NCI-H2107 treated with DMSO at 0.1 percent for 48 hours (cell line): Measurements from ENCODE around the gene VMAC.
"Not testable (repeated sequence)": the region's sequence is repeated elsewhere in the genome, so short reads cannot be mapped to it uniquely, and the experiment has no call there.

Experiments used
- DNase-seq: peaks from one replicate; lab custom pipeline; 2025; ENCODE audit not compliant: unreplicated experiment; lab: John Stamatoyannopoulos, UW

The VMAC gene, protein sequence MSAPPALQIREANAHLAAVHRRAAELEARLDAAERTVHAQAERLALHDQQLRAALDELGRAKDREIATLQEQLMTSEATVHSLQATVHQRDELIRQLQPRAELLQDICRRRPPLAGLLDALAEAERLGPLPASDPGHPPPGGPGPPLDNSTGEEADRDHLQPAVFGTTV

DNA sequence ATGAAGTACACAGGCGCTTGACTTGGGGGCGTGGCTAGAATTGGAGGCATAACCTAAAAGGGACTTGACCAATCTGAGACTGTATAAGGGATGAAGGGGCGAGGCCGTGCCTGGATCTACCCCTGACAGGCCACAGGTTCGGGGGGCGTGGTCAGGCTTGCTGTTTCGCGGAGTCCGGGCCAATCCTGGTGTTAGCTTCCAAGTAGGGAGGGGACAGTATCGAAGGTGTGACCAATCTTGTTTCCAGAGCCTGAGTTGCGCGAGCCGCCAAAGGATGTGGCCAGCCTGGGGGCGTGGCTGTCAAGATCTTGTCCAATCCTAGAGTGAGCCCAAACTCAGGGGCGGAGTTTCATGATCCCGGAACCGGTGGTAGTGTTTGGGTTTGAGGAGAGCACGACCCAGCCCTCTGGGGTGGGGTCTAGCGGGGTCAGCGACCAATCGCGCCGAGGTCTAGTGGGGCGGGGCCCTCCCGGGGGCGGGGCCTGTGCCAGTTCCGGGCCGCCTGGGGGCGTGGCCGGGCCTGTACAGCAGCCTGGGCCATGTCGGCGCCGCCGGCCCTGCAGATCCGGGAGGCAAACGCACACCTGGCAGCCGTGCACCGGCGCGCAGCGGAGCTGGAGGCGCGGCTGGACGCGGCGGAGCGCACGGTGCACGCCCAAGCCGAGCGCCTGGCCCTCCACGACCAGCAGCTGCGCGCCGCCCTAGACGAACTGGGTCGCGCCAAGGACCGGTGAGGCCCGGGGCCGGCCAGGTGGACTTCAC, at the start of gene VMAC:
Gene VMAC, plus strand, starts transcription at position 521 of the 762 bp plus-strand sequence. Its CDS starts 19 bp downstream, at position 540.
- DNase-seq, result peak; percentile 99

DNA sequence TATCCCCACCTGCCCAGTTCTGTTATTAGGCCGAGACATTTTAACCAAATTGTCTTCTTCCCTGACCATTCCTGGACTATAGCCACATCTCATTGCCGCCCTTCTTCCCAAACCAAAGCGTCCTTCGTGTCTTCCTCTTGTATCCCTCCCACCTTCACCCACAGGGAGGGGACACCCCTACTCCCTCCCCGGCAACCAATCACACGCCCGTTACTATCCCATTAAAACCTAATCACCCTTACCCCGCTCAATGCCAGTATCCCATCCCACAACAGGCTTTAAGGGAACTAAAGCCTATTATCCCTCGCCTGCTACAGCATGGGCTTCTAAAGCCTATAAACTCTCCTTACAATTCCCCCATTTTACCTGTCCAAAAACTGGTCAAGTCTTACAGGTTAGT, 49.5 kb upstream of the VMAC start:
- DNase-seq, result not testable (repeated sequence)

DNA sequence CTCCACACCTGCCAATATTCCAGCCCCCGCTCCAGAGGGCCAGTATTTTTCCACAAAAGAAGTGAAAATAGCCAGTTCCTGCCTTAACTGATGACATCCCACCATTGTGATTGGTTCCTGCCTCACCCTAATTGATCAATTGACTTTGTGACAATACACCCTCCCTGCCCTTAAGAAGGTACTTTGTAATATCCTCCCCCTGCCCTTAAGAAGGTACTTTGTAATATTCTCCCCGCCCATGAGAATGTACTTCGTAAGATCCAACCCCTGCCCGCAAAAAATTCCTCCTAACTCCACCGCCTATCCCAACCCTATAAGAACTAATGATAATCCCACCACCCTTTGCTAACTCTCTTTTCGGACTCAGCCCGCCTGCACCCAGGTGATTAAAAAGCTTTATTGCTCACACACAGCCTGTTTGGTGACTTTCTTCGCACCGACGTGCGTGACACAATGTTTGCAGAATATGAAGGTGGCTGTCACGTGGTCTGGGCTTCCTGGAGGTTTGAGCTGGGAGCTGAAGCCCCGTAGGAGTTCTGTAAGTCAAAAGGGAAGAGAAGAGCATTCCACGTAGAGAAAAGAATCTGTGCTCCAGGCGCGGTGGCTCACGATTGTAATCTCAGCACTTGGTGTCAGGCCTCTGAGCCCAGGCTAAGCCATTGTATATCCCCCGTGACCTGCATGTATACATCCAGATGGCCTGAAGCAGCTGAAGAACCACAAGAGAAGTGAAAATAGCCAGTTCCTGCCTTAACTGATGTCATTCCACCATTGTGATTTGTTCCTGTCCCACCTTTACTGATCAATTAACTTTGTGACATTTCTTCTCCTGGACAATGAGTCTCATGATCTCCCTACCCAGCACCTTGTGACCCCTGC, 47.2 kb upstream of the VMAC start:
- no peak for DNase-seq

GRCh38 chr19:5863030-5863665, 41.5 kb upstream of the VMAC start:
- no peak for DNase-seq

GRCh38 chr19:5864013-5864720, 40.5 kb upstream of the VMAC start:
- DNase-seq, result no peak

DNA sequence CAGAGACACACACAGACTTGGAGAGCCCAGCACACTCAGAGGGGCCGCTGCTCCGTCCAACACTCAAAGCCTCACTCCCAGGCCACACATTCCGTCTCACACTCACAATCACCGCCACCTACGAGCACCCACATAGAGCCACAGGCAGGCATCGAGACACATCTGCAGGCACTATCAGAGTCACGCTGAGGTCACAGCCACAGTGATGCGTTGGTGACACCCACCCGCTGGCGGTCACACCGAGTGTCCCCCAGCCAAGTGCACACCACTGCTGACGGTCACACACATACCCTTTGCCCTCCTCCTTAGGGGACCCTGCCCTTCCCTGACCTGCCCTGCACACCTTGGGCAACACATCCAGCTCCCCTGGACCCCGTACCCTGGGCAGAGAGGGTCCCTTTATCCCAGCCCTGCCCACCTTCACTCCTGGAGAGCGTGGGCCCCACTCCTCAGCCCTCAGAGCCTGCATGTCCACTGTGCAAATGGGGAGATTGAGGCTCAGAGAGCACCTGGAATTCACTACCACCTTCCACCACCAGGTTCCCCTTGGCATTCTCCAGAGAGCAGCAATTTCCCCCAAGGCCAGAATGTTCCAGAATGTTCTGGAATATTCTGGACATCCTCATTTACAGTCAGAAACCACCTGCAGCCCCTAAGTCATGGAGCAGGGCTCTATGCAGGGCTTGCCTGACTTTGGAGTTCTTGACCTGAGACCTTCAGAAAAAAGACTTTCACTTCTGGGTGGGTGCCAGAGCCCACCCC, 39.8 kb upstream of the VMAC start:
- no peak for DNase-seq

GRCh38 chr19:5865772-5866171, 38.9 kb upstream of the VMAC start:
- no peak for DNase-seq

DNA sequence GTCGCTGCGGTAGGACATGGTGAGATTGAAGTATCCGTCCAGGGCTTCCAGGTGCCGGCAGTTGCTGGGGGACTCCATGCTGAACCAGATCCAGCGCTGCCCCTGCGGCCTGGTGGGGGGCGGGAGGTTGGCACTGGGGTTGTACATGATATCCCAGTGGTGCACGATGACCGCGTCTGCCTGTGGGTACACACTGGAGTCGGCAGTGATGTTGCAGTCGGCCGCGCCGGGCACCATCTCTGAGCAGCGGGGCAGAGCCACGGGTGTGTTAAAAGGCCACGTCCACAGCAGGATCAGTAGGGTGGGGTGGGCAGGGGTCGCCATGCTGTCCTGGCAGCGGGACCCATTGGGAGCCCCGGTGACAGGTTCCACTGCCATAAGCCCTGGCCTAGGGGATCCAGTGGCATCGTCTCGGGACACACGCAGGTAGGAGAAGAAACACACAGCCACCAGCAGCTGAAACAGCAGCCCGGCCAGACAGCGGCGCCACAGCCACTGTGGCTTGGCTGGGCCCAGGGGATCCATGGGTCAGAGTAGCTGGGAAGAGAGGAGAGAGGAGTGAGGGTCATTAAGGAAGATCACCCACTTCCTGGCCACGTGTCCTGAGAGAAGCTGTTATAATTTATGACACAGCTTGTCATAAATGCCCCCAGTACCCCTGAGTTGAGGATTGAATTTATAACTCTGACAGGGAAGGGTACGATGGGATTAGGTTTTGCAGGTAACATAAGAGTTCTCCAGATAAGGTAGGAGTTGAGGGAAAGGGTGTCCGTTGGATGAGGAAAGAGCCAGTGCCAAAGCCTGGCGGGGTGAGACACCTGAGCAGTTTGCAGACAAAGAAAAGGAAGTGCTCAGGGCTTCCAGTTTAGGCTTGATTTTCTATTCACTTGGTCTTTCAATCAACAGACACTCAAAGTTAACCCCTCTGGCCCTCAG, 37.2 kb upstream of the VMAC start:
- DNase-seq, result no peak

DNA sequence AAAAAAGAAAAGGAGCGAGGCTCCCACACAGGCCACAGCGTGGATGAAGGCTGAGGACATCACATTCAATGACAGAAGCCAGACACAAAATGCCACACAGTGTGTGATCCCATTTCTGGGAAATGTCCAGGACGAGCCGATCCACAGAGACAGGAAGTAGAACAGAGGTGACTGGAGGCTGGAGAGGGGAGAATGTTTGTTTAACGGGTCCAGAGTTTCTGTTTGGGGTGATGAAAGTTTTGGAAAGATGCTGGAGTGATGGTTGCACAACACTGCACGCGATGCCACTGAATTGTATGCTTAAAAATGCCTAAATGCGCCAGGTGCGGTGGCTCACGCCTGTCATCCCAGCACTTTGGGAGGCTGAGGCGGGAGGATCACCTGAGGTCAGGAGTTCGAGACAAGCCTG, 33.7 kb upstream of the VMAC start:
- DNase-seq, result no peak

- DNase-seq, result no peak
These were observed 31.0 kb upstream of the VMAC start for GRCh38 chr19:5873617-5874199.

GRCh38 chr19:5874496-5874895, 30.2 kb upstream of the VMAC start:
- DNase-seq, result not testable (repeated sequence)

- DNase-seq, result no peak
These were observed 27.2 kb upstream of the VMAC start for GRCh38 chr19:5877427-5877826.

- peak; percentile 32 for DNase-seq
These were observed 26.8 kb upstream of the VMAC start for GRCh38 chr19:5877882-5878281.

DNA sequence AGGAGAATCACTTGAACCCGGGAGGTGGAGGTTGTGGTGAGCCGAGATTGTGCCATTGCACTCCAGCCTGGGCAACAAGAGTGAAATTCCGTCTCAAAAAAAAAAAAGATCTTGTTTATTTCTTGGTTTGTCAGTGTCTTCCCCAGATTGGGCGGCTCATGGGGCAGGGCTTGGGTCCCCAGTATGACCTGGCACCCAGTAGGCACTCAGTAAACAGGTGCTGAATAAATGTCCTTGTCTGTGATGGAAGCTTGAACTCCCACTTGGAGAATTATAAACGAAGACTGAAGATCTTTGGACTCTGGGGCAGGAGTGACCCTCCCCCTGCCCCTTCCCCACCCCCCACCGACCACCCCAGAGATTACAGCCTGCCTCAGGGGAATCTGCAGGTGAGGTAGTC, 24.5 kb upstream of the VMAC start:
- DNase-seq, result no peak

- no peak for DNase-seq
These were observed 24.0 kb upstream of the VMAC start for GRCh38 chr19:5880604-5881078.

GRCh38 chr19:5881543-5882299, 23.0 kb upstream of the VMAC start:
- peak; percentile 61 for DNase-seq

- DNase-seq, result no peak
These were observed 22.2 kb upstream of the VMAC start for GRCh38 chr19:5882421-5882968.
